ENCODE data around the gene ADAT2. TPM values are rescaled to one million over a fixed set of nuclear protein-coding genes. Genes with fewer than 3 reads are reported as not detected.

The ADAT2 gene
- total RNA-seq: 5.6 and 9.1 TPM in 2 replicates

DNA sequence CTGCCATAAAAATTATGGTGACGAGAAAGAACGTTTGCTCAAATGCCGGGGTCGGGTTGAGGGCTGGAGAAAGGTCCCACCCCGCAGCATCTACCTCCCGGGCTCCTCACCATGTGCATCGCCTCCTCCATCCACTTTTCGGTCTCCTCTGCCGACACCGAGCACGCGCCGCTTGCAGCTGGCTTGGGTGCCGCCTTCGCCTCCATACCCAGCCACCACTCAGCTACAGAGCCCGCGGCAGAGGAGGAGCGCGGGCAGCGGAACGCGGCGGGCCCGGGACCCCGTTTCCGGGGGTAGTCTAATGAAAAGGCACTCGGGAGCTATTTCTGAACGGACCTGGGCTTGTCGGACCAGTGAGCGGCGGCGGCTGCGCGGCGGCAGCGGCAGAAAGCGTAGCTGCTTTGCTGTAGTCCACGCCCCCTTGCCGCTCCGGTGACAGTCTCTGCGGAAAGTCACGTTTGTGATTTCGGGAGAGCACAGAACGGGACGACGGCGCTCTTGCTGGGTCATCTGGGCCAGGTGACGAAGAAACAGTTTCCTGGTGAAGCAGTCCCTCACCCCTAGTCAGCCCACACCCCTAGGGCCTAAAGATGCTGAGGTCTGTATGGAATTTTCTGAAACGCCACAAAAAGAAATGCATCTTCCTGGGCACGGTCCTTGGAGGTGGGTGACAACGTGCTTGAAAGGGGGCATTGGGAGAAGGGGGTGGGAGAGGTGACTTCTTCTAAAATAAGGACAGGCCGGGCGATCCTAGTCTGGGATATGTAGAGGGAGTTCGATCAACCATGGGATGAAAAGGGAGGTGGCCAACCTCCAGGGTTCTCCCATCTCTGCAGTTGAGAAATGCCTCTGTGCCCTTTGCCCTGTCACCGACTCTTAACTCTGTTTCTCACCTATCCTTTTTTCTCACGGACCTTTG is at the start of gene ADAT2, which contains the start of gene PEX3:
Gene ADAT2, minus strand, starts transcription at position 243 of the 919 bp plus-strand sequence. Its CDS starts 37 bp downstream, at position 206.
Gene PEX3, plus strand, starts transcription at position 353 of the 919 bp plus-strand sequence. Its CDS starts 238 bp downstream, at position 591.
- Histone ChIP-seq H3K4me3 (ENCODE audit: low read depth, low read length) (peak within 1 kb of the TSS; percentile 82), H3K36me3 (ENCODE audit: control insufficient read depth, insufficient read depth, low read length) (no peaks in the 10 kb centered on the region), H3K27me3 (ENCODE audit: control insufficient read depth, insufficient read depth, low read length) (no peaks in the 10 kb centered on the region)
- TF ChIP-seq, protein P1, sequence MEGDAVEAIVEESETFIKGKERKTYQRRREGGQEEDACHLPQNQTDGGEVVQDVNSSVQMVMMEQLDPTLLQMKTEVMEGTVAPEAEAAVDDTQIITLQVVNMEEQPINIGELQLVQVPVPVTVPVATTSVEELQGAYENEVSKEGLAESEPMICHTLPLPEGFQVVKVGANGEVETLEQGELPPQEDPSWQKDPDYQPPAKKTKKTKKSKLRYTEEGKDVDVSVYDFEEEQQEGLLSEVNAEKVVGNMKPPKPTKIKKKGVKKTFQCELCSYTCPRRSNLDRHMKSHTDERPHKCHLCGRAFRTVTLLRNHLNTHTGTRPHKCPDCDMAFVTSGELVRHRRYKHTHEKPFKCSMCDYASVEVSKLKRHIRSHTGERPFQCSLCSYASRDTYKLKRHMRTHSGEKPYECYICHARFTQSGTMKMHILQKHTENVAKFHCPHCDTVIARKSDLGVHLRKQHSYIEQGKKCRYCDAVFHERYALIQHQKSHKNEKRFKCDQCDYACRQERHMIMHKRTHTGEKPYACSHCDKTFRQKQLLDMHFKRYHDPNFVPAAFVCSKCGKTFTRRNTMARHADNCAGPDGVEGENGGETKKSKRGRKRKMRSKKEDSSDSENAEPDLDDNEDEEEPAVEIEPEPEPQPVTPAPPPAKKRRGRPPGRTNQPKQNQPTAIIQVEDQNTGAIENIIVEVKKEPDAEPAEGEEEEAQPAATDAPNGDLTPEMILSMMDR (IDR thresholded peaks at IDR 0.05; ENCODE audit: insufficient read depth, low read length, poor library complexity, severe bottlenecking): no peak
- DNase-seq (ENCODE audit: low read depth): peak; percentile 73

DNA sequence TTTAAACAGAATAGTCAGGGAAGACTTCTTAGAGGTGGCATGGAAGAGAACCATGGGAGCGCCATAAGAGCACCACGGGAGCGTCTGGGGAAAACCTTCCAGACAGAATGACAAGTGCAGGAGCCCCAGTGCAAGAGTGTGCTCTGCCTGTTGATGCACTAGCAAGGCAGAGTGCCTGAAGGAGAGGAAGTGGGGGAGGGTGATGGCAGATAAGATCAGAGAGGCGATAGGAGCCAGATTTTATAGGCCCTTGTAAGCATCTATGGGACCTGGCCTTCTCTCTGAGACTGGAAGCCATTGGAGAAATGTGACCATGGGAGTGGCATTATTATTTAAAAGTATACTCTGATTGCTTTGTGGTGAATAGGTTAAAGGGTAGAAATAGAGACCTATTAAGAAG is 47.9 kb upstream of the ADAT2 start:
- TF ChIP-seq, protein P1 (IDR thresholded peaks at IDR 0.05; ENCODE audit: insufficient read depth, low read length, poor library complexity, severe bottlenecking): no peak
- Histone ChIP-seq H3K36me3 (ENCODE audit: control insufficient read depth, insufficient read depth, low read length) (peaks cover 1% of the 10 kb centered on the region), H3K4me3 (ENCODE audit: low read depth, low read length) (no peak overlapping the region), H3K27me3 (ENCODE audit: control insufficient read depth, insufficient read depth, low read length) (no peaks in the 10 kb centered on the region)
- DNase-seq (ENCODE audit: low read depth): no peak

DNA sequence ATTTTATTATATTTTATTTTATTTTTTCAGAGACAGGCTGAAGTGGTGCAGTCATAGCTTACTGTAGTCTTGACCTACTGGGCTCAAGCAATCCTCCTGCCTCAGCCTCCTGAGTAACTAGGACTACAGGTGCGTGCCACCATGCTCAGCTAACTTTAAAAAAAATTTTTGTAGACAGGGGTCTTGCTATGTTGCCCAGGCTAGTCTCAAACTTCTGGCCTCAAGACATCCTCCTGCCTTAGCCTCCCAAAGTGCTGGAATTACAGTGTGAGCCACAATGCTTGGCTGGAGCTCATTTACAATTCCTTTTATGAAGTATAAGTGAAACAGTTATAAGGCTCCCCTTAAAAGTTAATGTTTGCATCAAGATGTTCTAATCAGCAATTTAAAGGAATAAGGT is 46.5 kb upstream of the ADAT2 start:
- H3K27me3 ChIP-seq (ENCODE audit: control insufficient read depth, insufficient read depth, low read length): no peaks in the 10 kb centered on the region
- DNase-seq (ENCODE audit: low read depth): no peak
- TF ChIP-seq, protein P1 (IDR thresholded peaks at IDR 0.05; ENCODE audit: insufficient read depth, low read length, poor library complexity, severe bottlenecking): no peak
- H3K4me3 ChIP-seq (ENCODE audit: low read depth, low read length): no peak overlapping the region
- peaks cover 1% of the 10 kb centered on the region for H3K36me3 ChIP-seq (ENCODE audit: control insufficient read depth, insufficient read depth, low read length)

DNA sequence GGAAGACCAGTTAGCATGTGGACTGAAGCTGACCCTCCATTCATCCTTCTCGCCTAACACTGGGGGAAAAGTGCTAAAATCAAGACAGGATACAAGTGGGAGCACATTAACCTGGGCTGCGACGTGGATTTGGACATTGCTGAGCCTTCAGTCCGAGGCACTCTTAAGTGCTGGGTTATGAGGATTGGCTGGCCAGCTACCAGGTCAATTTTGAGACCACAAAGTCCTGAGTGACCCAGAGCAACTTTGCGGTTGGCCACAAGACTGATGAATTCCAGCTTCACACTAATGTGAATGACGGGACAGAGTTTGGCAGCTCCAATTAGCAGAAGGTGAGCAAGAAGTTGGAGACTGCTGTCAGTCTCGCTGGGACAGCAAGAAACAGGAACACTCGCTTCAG is 40.3 kb upstream of the ADAT2 start:
- TF ChIP-seq, protein P1 (IDR thresholded peaks at IDR 0.05; ENCODE audit: insufficient read depth, low read length, poor library complexity, severe bottlenecking): no peak
- no peaks in the 10 kb centered on the region for H3K36me3 ChIP-seq (ENCODE audit: control insufficient read depth, insufficient read depth, low read length)
- no peaks in the 10 kb centered on the region for H3K27me3 ChIP-seq (ENCODE audit: control insufficient read depth, insufficient read depth, low read length)
- DNase-seq (ENCODE audit: low read depth): no peak
- no peak overlapping the region for H3K4me3 ChIP-seq (ENCODE audit: low read depth, low read length)

DNA sequence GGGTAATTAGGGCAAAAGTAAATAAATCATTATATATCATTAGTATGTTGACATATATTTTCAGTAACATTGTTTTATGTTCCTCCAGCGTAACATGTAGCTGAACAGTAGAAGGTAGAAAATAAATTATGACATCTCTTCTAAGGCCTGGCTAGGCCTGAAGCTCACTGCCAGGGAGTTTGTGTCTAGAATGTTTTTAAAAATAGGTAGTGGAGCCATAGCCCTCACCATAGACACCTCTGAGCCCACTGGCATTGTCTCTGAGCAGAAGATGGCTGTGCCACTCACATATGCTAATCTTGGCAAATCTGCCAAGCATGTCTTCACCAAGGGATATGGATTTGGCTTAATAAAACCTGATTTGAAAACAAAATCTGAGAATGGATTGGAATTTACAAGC is 39.7 kb upstream of the ADAT2 start:
- DNase-seq (ENCODE audit: low read depth): no peak

More for the DNA sequence above, 39.7 kb upstream of the ADAT2 start:
- Histone ChIP-seq H3K27me3 (ENCODE audit: control insufficient read depth, insufficient read depth, low read length) (no peaks in the 10 kb centered on the region), H3K4me3 (ENCODE audit: low read depth, low read length) (no peak overlapping the region), H3K36me3 (ENCODE audit: control insufficient read depth, insufficient read depth, low read length) (no peaks in the 10 kb centered on the region)
- TF ChIP-seq, protein P1 (IDR thresholded peaks at IDR 0.05; ENCODE audit: insufficient read depth, low read length, poor library complexity, severe bottlenecking): no peak
